Measurements from ENCODE around the gene ZFYVE28.

GRCh38 chr4:2377241-2377640, 41.2 kb downstream of the ZFYVE28 start:
- TF ChIP-seq, protein P1, sequence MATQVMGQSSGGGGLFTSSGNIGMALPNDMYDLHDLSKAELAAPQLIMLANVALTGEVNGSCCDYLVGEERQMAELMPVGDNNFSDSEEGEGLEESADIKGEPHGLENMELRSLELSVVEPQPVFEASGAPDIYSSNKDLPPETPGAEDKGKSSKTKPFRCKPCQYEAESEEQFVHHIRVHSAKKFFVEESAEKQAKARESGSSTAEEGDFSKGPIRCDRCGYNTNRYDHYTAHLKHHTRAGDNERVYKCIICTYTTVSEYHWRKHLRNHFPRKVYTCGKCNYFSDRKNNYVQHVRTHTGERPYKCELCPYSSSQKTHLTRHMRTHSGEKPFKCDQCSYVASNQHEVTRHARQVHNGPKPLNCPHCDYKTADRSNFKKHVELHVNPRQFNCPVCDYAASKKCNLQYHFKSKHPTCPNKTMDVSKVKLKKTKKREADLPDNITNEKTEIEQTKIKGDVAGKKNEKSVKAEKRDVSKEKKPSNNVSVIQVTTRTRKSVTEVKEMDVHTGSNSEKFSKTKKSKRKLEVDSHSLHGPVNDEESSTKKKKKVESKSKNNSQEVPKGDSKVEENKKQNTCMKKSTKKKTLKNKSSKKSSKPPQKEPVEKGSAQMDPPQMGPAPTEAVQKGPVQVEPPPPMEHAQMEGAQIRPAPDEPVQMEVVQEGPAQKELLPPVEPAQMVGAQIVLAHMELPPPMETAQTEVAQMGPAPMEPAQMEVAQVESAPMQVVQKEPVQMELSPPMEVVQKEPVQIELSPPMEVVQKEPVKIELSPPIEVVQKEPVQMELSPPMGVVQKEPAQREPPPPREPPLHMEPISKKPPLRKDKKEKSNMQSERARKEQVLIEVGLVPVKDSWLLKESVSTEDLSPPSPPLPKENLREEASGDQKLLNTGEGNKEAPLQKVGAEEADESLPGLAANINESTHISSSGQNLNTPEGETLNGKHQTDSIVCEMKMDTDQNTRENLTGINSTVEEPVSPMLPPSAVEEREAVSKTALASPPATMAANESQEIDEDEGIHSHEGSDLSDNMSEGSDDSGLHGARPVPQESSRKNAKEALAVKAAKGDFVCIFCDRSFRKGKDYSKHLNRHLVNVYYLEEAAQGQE (IDR thresholded peaks at IDR 0.05; ENCODE audit: insufficient read depth in 1 of 2, low read depth in 2 of 2, low read length in 2 of 2) = no peak
- no peak for TF ChIP-seq POLR2AphosphoS5 (IDR thresholded peaks at IDR 0.05; ENCODE audit: low read depth, low read length)
